DMS114 treated with DMSO at 0.1 percent for 48 hours (cell line): ENCODE results near the gene MCOLN1.

Experiments used
- DNase-seq: peaks from one replicate; lab custom pipeline; 2025; ENCODE audit not compliant: unreplicated experiment; lab: John Stamatoyannopoulos, UW

The MCOLN1 gene

GRCh38 chr19:7502552-7502951 is 19.9 kb upstream of the MCOLN1 start:
- DNase-seq = no peak

GRCh38 chr19:7504684-7505083 is 17.7 kb upstream of the MCOLN1 start:
- no peak for DNase-seq

- no peak for DNase-seq
Observed at GRCh38 chr19:7505288-7505681, 17.1 kb upstream of the MCOLN1 start.

GRCh38 chr19:7505682-7506384 is 16.6 kb upstream of the MCOLN1 start:
- DNase-seq = no peak

- no peak for DNase-seq
Observed at GRCh38 chr19:7506385-7507328, 15.8 kb upstream of the MCOLN1 start.

GRCh38 chr19:7507884-7508283 is 14.5 kb upstream of the MCOLN1 start:
- no peak for DNase-seq

GRCh38 chr19:7509625-7510024 is 12.8 kb upstream of the MCOLN1 start:
- no peak for DNase-seq

- DNase-seq = no peak
Observed at GRCh38 chr19:7512400-7512851, 10.0 kb upstream of the MCOLN1 start.

- DNase-seq = no peak
Observed at GRCh38 chr19:7513809-7514642, 8.4 kb upstream of the MCOLN1 start.

GRCh38 chr19:7515110-7515644 is 7.2 kb upstream of the MCOLN1 start:
- no peak for DNase-seq

- no peak for DNase-seq
Observed at GRCh38 chr19:7515645-7516151, 6.7 kb upstream of the MCOLN1 start, which contains the start of gene ZNF358. TSS of gene ZNF358 (plus strand) at chr19:7516103. CDS start at chr19:7519243, 3,140 bp downstream.

- no peak for DNase-seq
Observed at GRCh38 chr19:7516333-7516732, 6.1 kb upstream of the MCOLN1 start.

GRCh38 chr19:7516878-7517277 is 5.5 kb upstream of the MCOLN1 start:
- DNase-seq = no peak

- DNase-seq = no peak
Observed at GRCh38 chr19:7519361-7520130, 2.9 kb upstream of the MCOLN1 start.

GRCh38 chr19:7520131-7521051 is 2.0 kb upstream of the MCOLN1 start:
- no peak for DNase-seq

- no peak for DNase-seq
Observed at GRCh38 chr19:7521551-7522071, 813 bp upstream of the MCOLN1 start.

- DNase-seq = no peak
Observed at GRCh38 chr19:7522923-7523667, 671 bp downstream of the MCOLN1 start.

GRCh38 chr19:7524523-7524922 is 2.1 kb downstream of the MCOLN1 start:
- no peak for DNase-seq
